ENCODE data around the gene LPAR3. TPM values are rescaled to one million over a fixed set of nuclear protein-coding genes. Genes with fewer than 3 reads are reported as not detected.

Gene LPAR3
- polyA plus RNA-seq, 2 of the 4 experiments (the other 2 are of a cell fraction): 0.01 to 0.08 TPM

GRCh38 chr1:84918726-84919336 is 25.8 kb upstream of the LPAR3 start:
- CTCF ChIA-PET: interaction anchor here (0.7 to 1.9 kb wide), 3 partner anchors 16 to 1058 kb away, joined by 3 to 5 read pairs (median 5); no protein-coding TSS in a partner anchor
- TF ChIP-seq, protein P1, sequence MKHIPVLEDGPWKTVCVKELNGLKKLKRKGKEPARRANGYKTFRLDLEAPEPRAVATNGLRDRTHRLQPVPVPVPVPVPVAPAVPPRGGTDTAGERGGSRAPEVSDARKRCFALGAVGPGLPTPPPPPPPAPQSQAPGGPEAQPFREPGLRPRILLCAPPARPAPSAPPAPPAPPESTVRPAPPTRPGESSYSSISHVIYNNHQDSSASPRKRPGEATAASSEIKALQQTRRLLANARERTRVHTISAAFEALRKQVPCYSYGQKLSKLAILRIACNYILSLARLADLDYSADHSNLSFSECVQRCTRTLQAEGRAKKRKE (CRISPR knock-in tag; IDR thresholded peaks at IDR 0.05; ENCODE audit: low read depth): no peak
- TF ChIP-seq POLR2AphosphoS2 (conservative IDR thresholded peaks at IDR 0.05; ENCODE audit: low read length) (no peak), JUNB (IDR thresholded peaks at IDR 0.05) (no peak)
- no peak overlapping the region for H3K4me3 ChIP-seq
- POLR2A ChIA-PET: no interaction called here
- DNase-seq (ENCODE audit: low read depth in 1 of 2, low spot score in 1 of 2): no peak
- ATAC-seq: no peak
- 29% methylated on average over 5 of the region's 5 CpGs for WGBS (ENCODE audit: missing lambda C conversion rate)
- H3K9me3 ChIP-seq: no peaks in the 10 kb centered on the region
- no peaks in the 10 kb centered on the region for H3K4me1 ChIP-seq
- H3K4me2 ChIP-seq: no peak overlapping the region
- H3K27ac ChIP-seq: no peak overlapping the region
- FAIRE-seq: no peak

DNA sequence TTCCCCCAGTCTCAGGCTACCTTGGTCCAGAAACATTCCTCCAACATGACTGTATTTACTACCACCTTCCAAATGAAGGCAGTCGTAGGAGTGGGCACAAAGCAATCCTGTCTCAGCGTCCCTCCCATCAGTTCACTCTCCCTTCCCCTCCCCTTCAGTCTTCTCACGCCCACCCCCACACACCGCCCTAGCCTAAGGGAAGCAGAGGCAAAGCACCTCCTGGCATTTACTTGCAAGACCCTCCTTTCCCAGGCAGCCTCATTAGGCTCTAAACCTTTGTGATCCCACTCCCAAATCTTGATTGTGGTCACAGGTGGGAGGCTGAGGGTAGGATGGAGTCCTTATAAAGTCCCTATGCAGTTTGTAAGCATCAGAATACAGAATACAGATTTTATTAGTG is 23.9 kb upstream of the LPAR3 start:
- ChIA-PET CTCF (interaction anchor here (1.4 kb wide), 1 partner anchor 12 kb away, joined by 3 read pairs; no protein-coding TSS in a partner anchor), POLR2A (no interaction called here)
- Histone ChIP-seq H3K4me3 (no peak overlapping the region), H3K4me2 (no peak overlapping the region), H3K9me3 (no peaks in the 10 kb centered on the region), H3K27ac (no peak overlapping the region), H3K4me1 (no peaks in the 10 kb centered on the region)
- ATAC-seq (no peak), DNase-seq (ENCODE audit: low read depth in 1 of 2, low spot score in 1 of 2) (no peak), FAIRE-seq (no peak)
- WGBS (ENCODE audit: missing lambda C conversion rate): 6% methylated on average over 3 of the region's 4 CpGs
- TF ChIP-seq RAD21 (conservative IDR thresholded peaks at IDR 0.05 in 1 of 2, IDR thresholded peaks at IDR 0.05 in 1 of 2) (no peak), KDM5A (IDR thresholded peaks at IDR 0.05) (no peak), FOSB (CRISPR knock-in tag; IDR thresholded peaks at IDR 0.05) (no peak), CHD2 (IDR thresholded peaks at IDR 0.05; ENCODE audit: low read length, partially characterized antibody) (no peak), EP300 (IDR thresholded peaks at IDR 0.05) (no peak), JUN (IDR thresholded peaks at IDR 0.05) (no peak), SREBF2 (IDR thresholded peaks at IDR 0.05) (no peak), RFX5 (IDR thresholded peaks at IDR 0.05) (no peak), SMC3 (IDR thresholded peaks at IDR 0.05) (no peak)
- TF ChIP-seq, protein P2, sequence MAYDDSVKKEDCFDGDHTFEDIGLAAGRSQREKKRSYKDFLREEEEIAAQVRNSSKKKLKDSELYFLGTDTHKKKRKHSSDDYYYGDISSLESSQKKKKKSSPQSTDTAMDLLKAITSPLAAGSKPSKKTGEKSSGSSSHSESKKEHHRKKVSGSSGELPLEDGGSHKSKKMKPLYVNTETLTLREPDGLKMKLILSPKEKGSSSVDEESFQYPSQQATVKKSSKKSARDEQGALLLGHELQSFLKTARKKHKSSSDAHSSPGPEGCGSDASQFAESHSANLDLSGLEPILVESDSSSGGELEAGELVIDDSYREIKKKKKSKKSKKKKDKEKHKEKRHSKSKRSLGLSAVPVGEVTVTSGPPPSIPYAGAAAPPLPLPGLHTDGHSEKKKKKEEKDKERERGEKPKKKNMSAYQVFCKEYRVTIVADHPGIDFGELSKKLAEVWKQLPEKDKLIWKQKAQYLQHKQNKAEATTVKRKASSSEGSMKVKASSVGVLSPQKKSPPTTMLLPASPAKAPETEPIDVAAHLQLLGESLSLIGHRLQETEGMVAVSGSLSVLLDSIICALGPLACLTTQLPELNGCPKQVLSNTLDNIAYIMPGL (CRISPR knock-in tag; IDR thresholded peaks at IDR 0.05; ENCODE audit: borderline replicate concordance): no peak

DNA sequence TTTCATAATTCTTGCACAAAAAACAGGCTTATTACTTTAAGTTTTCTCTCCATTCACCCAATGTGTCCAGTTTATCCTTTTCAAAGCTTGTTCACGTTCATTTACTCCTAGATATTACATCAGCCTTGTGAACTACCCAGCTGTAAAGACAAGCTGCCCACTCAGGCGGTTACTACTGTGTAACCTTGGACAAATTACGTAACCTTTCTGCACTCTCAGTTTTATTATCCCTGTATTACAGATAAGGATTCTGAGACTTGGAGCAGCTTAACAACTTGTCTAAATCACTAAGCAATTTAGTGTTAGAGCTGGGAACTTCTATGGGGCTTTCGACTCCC is 20.5 kb upstream of the LPAR3 start:
- ATAC-seq (no peak), FAIRE-seq (no peak), DNase-seq (ENCODE audit: low read depth in 1 of 2, low spot score in 1 of 2) (no peak)
- H3K4me2 ChIP-seq: no peak overlapping the region
- H3K9me3 ChIP-seq: no peaks in the 10 kb centered on the region
- CTCF ChIA-PET: interaction anchor here (0.8 to 1.1 kb wide), 3 partner anchors 22 to 131 kb away, joined by 3 to 4 read pairs (median 3); no protein-coding TSS in a partner anchor
- WGBS (ENCODE audit: missing lambda C conversion rate): 39% methylated on average over 4 of the region's 4 CpGs
- H3K27ac ChIP-seq: no peak overlapping the region
- POLR2A ChIA-PET: no interaction called here
- H3K4me3 ChIP-seq: no peak overlapping the region
- TF ChIP-seq FOXS1 (CRISPR knock-in tag; IDR thresholded peaks at IDR 0.05) (no peak), RARB (CRISPR knock-in tag; IDR thresholded peaks at IDR 0.05) (no peak), USF2 (IDR thresholded peaks at IDR 0.05) (no peak), TP53 (CRISPR knock-in tag; IDR thresholded peaks at IDR 0.05) (no peak), MAZ (IDR thresholded peaks at IDR 0.05; ENCODE audit: borderline replicate concordance, low read depth, low read length) (no peak), NPAS2 (CRISPR knock-in tag; IDR thresholded peaks at IDR 0.05; ENCODE audit: borderline replicate concordance) (no peak), RFX5 (IDR thresholded peaks at IDR 0.05) (no peak), ZFP36 (IDR thresholded peaks at IDR 0.05; ENCODE audit: borderline replicate concordance, partially characterized antibody) (no peak), ZC3H11A (IDR thresholded peaks at IDR 0.05) (no peak), ZNF302 (CRISPR knock-in tag; IDR thresholded peaks at IDR 0.05) (no peak), KDM5A (IDR thresholded peaks at IDR 0.05) (no peak), HEYL (CRISPR knock-in tag; IDR thresholded peaks at IDR 0.05) (no peak)
- TF ChIP-seq, protein P3, sequence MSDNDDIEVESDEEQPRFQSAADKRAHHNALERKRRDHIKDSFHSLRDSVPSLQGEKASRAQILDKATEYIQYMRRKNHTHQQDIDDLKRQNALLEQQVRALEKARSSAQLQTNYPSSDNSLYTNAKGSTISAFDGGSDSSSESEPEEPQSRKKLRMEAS (IDR thresholded peaks at IDR 0.05): no peak
- TF ChIP-seq, protein P4, sequence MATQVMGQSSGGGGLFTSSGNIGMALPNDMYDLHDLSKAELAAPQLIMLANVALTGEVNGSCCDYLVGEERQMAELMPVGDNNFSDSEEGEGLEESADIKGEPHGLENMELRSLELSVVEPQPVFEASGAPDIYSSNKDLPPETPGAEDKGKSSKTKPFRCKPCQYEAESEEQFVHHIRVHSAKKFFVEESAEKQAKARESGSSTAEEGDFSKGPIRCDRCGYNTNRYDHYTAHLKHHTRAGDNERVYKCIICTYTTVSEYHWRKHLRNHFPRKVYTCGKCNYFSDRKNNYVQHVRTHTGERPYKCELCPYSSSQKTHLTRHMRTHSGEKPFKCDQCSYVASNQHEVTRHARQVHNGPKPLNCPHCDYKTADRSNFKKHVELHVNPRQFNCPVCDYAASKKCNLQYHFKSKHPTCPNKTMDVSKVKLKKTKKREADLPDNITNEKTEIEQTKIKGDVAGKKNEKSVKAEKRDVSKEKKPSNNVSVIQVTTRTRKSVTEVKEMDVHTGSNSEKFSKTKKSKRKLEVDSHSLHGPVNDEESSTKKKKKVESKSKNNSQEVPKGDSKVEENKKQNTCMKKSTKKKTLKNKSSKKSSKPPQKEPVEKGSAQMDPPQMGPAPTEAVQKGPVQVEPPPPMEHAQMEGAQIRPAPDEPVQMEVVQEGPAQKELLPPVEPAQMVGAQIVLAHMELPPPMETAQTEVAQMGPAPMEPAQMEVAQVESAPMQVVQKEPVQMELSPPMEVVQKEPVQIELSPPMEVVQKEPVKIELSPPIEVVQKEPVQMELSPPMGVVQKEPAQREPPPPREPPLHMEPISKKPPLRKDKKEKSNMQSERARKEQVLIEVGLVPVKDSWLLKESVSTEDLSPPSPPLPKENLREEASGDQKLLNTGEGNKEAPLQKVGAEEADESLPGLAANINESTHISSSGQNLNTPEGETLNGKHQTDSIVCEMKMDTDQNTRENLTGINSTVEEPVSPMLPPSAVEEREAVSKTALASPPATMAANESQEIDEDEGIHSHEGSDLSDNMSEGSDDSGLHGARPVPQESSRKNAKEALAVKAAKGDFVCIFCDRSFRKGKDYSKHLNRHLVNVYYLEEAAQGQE (IDR thresholded peaks at IDR 0.05): no peak
- no peaks in the 10 kb centered on the region for H3K4me1 ChIP-seq
